HK-2 (cell line): ENCODE results near the gene RALGPS2.

Source experiments
- DNase-seq: peaks from one replicate; pipeline ENCODE4 v3.0.0-alpha.2; 2018; ENCODE audit not compliant: unreplicated experiment

Gene RALGPS2

GRCh38 chr1:178962853-178963711 is 238.0 kb downstream of the RALGPS2 start:
- no peak for DNase-seq

- DNase-seq, result no peak
Measured at GRCh38 chr1:178964469-178965330, 239.7 kb downstream of the RALGPS2 start.

- no peak for DNase-seq
Measured at GRCh38 chr1:178966312-178966711, 241.3 kb downstream of the RALGPS2 start.

GRCh38 chr1:178969226-178969987 is 244.4 kb downstream of the RALGPS2 start:
- DNase-seq, result no peak

- no peak for DNase-seq
Measured at GRCh38 chr1:178970184-178970583, 245.1 kb downstream of the RALGPS2 start.
